Activated naive CD4-positive, alpha-beta T cell treated with anti-CD3 and anti-CD28 coated beads, Interleukin-2, amount 50 U/mL, for 72 hours (primary cell): ENCODE measurements around the gene HEXD. TPM values are rescaled to one million over a fixed set of nuclear protein-coding genes. Genes with fewer than 3 reads are reported as not detected.
"Not testable (repeated sequence)": the region's sequence is repeated elsewhere in the genome, so short reads cannot be mapped to it uniquely, and the experiment has no call there.

Source experiments
- ATAC-seq, 2 donors: fragments of 150-1000 bp; cut with Tn5 transposase; 2 replicates each; pipeline ENCODE4 v1.10.0; 2021; ENCODE audit warnings: mild to moderate bottlenecking in 2 of 2, moderate library complexity in 2 of 2
- DNase-seq, 2 donors: peaks; one replicate each; pipeline ENCODE4 v3.0.0; 2021 to 2022; ENCODE audit warnings: low spot score in 2 of 2
- H3K27ac Mint-ChIP-seq, 2 donors: one replicate each; pipeline ENCODE4 v1.8.0; 2022; ENCODE audit warnings: mild to moderate bottlenecking in 2 of 2, mixed read lengths in 2 of 2
- H3K36me3 Mint-ChIP-seq, 2 donors: one replicate each; pipeline ENCODE4 v1.8.0; 2022; ENCODE audit warnings: mixed read lengths in 2 of 2
- H3K9me3 Mint-ChIP-seq, 2 donors: one replicate each; pipeline ENCODE4 v1.8.0; 2022; ENCODE audit warnings: mixed read lengths in 2 of 2
- total RNA-seq, 2 donors: library from RNA; stranded (reverse); gene quantifications; one replicate each; pipeline ENCODE4 v1.2.3, GENCODE V29; 2022

HEXD gene
- total RNA-seq, 2 donors from 2014 or later = 16.2 to 33.6 TPM

DNA sequence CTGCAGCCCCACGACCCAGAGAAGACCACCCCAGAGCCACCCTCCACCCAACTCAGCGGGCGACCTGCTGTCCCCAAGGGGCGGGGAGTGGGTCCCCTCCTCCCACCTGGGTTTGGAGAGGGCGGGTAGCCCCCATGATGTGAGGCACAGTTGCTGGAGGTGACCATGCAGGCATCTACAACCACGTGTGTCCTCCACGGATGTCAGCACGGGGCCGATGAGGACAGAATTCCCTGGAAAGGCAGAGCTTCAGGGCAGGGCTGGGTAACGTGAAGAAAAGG is 39.5 kb upstream of the HEXD start:
- ATAC-seq (no peak), DNase-seq (no peak)
- no peaks in the 10 kb centered on the region for H3K36me3 Mint-ChIP-seq
- no peaks in the 10 kb centered on the region for H3K9me3 Mint-ChIP-seq
- H3K27ac Mint-ChIP-seq = no peak overlapping the region

DNA sequence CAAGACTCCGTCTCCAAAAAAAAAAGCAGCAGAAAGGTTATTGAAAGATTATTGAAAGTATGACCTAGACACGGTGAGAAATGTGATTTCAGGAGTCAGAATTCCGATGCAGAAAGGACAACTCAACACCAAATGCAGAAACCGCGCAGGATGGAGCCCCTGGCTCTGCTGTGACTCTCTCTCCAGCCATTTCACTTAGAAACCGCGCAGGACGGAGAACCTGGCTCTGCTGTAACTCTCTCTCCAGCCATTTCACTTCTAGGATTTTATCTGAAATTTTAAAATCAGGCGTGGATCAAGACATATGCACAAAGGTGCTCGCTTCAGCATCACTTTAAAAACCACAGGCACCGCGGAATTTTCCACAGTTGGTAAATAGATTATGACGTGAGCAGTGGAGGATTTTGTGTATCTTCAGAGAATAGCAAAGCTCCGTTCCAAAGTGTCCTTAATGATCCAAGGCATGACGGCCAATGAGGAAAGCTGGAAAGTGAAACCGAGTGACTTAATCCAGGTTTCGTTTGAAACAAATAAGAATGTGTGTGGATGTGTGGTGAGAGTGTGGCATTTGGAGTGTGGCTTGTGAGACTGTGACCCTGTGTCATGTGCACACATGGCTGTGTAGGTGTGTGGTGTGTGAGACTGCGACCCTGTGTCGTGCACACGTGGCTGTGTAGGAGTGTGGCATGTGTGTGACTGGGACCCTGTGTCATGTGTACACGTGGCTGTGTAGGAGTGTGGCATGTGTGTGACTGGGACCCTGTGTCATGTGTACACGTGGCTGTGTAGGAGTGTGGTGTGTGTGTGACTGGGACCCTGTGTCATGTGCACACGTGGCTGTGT is 37.1 kb upstream of the HEXD start:
- no peaks in the 10 kb centered on the region for H3K9me3 Mint-ChIP-seq
- no peak overlapping the region for H3K27ac Mint-ChIP-seq
- DNase-seq = no peak
- H3K36me3 Mint-ChIP-seq = no peaks in the 10 kb centered on the region
- ATAC-seq = peak in 1 of 2 donors; percentile 27

DNA sequence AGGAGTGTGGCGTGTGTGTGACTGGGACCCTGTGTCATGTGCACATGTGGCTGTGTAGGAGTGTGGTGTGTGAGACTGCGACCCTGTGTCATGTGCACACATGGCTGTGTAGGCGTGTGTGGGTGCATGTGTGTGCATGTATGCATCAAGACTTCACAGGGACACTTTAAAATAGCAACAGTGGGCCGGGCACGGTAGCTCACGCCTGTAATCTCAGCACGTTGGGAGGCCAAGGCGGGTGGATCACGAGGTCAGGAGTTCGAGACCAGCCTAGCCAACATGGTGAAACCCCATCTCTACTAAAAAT is 36.5 kb upstream of the HEXD start:
- not testable (repeated sequence) for ATAC-seq, H3K36me3 Mint-ChIP-seq, DNase-seq, H3K9me3 Mint-ChIP-seq, H3K27ac Mint-ChIP-seq

DNA sequence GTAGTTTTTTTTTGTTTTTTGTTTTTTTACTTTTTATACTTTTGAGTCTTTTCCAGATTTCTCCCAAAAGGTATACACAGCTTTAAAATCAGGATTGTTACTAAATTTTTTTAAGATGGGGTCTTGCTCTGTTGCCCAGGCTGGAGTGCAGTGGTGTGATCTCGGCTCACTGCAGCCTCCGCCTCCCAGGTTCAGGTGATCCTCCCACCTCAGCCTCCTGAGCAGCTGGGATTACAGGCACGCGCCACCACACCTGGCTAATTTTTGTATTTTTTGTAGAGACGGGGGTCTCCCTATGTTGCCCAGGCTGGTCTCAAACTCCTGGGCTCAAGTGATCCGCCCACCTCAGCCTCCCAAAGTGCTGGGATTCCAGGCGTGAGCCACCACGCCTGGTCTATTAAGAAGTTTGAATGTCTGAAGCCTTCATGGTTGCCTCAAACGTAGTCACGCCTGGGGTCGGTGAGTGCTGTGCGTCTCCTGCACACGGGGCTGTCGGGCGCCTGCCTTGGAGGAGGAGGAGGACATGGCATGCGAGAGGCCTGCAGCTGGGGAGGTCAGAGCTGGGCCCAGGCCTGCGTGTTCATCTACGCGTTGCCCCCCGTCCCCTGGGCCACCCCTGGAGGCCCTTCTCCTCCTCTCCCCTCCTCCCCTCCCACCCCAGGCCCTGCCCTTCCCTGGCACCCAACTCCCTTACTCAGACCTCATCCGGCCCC is 35.8 kb upstream of the HEXD start:
- not testable (repeated sequence) for H3K9me3 Mint-ChIP-seq, DNase-seq, ATAC-seq, H3K36me3 Mint-ChIP-seq, H3K27ac Mint-ChIP-seq

DNA sequence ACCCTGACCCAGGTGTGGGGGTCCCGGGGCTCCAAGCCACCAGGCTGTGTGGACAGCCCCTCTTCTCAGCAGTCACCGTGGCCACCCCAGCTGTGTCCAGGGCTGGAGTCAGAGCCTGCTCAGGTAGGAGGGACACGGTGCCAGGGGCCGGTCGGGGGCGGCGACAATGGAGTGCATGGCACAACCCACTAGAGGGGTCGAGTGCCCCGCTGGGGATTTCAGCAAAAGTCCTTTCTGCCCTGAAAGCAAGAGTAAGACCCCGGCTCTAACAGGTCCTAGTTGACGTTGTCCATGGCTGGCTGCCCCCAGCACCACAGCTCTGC is 35.3 kb upstream of the HEXD start:
- DNase-seq (no peak), ATAC-seq (no peak)
- no peak overlapping the region for H3K27ac Mint-ChIP-seq
- H3K36me3 Mint-ChIP-seq = no peaks in the 10 kb centered on the region
- no peaks in the 10 kb centered on the region for H3K9me3 Mint-ChIP-seq

DNA sequence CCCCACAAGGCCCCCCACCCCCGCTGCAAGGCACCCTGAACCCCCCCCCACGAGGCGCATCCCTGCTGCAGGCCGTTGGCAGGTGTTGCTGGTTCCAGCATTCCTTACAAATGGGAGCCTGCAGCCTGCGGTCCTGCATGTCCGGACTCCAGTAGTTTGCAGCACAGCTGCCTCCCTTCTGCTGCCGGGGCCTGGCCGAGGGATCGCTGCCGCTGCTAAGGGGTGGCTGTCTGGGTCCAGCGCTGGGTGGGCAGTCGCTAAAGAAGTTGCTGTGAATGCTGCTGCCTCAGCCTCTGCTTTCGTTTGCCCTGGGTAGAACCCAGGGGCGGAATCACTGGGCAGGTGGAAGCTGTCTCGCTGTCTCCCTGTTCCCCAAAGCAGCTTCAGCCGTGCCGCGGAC is 34.7 kb upstream of the HEXD start:
- H3K9me3 Mint-ChIP-seq = no peaks in the 10 kb centered on the region
- H3K27ac Mint-ChIP-seq = no peak overlapping the region
- no peak for ATAC-seq
- no peaks in the 10 kb centered on the region for H3K36me3 Mint-ChIP-seq
- no peak for DNase-seq

DNA sequence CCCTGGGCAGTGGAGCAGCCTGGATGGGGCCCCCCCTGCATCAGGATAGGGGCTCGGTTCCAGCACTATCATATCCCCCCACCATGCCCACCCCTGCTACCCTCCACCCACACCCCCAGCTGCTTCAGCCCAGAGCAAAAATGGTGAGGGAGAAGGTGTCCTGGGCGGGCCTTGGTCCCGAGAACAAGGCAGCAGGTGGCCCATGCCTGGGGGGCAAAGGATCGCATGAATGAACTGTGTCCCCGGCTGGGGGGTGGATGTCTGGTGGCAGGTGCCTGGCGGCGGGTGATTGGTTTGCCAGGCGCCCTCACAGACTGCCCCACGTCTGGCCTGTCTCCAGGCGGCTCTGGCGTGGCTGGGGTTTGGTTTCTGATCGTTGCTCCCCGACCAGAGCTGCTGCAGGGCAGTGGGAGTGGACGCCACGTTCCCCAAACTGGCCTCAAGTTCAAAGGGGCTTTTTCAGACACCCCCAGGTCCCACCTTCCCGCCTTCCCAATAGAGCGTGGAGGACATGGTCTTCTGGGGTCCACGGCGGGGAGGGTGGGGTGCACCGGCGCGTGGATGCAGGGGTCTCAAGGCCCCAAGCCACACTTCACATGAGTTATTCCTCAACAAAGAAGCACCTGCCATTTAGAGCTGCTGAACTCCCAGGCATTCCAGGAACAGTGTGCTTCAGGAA is 34.0 kb upstream of the HEXD start:
- H3K9me3 Mint-ChIP-seq = no peaks in the 10 kb centered on the region
- DNase-seq (no peak), ATAC-seq (no peak)
- no peak overlapping the region for H3K27ac Mint-ChIP-seq
- no peaks in the 10 kb centered on the region for H3K36me3 Mint-ChIP-seq

DNA sequence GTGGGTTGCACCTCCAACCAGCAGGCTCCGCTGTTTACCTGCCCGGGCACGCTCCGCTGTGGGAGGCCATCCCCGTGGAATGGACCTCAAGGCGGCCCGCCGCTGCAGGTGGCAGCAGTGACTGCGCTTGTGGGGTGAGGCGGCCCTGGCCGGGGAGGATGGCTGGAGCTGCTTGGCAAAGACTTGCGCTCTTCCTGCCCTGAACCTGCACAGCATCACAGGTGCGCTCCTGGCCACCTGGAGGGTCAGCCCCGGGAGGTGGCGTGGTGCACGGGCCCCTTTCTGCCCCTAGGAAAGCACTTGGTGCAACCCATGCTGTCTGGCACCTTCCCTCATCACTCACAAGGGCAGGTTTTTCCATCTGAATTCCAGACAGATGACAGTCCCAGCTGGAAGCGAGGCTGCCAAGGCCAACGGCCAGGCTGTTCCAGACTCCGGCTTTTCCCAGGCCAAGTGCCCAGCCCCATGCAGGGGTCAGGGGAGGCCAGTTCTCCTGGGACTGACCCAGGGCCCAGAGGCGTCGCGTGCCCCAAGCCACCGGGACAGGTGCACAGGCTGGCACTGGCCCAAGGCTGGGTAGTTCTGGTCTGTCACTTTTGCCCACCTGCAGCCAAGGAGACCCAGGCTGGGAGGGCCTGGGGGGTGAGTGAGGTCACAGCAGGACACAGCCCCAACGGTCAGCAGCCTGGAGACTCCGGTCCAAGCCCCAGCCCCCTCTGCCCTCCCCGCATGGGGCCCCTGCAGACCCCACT is 33.2 kb upstream of the HEXD start:
- H3K36me3 Mint-ChIP-seq = no peaks in the 10 kb centered on the region
- DNase-seq = no peak
- ATAC-seq = no peak
- no peaks in the 10 kb centered on the region for H3K9me3 Mint-ChIP-seq
- H3K27ac Mint-ChIP-seq = no peak overlapping the region

DNA sequence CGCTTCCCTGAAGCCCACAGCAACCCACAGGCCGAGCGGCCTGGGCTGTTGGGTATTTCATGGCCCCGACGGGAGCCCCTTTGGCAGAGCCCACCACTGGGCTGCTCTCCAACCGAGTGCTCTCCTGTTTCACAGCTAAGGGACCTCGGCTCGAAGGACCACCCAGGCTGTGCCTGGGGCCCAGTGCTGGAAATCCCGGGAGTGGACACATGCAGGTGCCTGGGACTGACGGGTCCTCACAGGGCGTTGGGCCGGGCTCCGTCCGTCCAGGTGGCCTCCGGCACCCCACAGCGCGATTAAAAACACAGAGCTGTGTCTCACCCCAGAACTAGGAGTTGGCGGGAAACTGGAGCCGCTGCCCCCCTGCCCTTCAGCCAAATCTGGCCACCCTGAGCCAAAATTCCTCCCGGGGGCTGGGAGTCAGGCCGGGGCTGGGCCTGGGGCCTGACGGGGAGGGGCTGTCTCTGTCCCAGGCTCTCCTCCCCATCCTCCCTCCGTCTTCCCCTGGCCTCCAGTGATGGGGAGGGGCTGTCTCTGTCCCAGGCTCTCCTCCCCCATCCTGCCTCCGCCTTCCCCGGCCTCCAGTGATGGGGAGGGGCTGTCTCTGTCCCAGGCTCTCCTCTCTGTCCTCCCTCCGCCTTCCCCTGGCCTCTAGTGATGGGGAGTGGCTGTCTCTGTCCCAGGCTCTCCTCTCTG is 32.4 kb upstream of the HEXD start:
- no peak for DNase-seq
- no peaks in the 10 kb centered on the region for H3K9me3 Mint-ChIP-seq
- no peak overlapping the region for H3K27ac Mint-ChIP-seq
- ATAC-seq = no peak
- H3K36me3 Mint-ChIP-seq = no peaks in the 10 kb centered on the region

DNA sequence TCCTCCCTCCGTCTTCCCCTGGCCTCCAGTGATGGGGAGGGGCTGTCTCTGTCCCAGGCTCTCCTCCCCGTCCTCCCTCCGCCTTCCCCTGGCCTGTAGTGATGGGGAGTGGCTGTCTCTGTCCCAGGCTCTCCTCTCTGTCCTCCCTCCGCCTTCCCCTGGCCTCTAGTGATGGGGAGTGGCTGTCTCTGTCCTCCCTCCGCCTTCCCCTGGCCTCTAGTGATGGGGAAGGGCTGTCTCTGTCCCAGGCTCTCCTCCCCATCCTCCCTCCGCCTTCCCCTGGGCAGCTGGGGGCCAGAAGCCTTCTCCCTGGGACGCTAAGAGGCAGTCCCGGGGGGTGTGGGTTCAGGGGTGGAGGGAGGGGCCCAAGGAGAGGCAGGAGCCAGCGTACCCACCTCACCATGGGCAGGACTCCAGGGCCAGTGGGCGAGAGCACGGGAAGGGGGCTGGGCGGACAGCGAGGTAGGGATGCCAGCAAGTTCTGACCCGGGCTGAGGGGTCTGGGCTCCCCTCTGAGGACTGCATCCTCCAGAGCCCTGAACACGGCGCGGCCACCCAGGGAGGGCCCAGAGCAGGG is 31.8 kb upstream of the HEXD start:
- ATAC-seq (no peak), DNase-seq (no peak)
- H3K36me3 Mint-ChIP-seq = no peaks in the 10 kb centered on the region
- no peak overlapping the region for H3K27ac Mint-ChIP-seq
- H3K9me3 Mint-ChIP-seq = no peaks in the 10 kb centered on the region

DNA sequence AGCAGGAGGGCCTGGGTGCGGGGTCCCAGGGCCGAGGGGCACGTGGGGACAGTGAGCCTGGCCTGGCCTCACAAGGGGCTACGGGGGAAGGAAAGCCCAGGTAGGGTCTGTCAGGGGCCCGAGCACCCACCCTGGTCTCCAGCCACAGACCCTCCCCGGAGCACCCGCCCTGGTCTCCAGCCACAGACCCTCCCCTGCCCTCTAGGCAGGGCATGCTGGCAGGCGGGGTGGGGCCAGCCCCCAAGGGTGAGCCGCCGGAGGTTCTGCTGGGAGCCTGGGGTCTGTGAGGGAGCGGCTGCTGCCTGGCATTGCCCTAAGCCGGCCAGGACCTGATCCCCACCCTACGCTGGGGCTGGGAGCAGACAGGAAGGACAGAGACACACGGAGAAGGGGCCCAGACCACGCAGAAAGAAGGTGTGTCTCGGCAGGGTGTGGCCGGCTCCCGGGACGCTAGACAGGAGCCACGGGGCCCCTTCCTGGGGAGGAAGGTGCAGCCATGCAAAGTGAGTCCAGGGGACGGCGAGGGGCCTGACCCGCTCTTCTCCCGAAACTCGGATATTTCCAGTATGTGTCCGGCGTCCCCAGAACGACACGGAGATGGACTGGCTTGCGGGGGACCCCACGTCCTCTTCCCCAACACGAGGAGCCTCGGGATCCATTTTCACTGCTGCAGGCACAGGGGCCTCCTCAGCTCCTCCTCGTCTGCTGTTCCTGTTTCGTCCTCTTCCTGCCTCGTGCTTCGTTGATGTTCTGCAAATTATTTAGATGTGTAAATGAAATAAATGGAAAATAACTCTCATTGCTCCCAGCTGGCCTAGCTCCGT is 31.1 kb upstream of the HEXD start:
- ATAC-seq (no peak), DNase-seq (no peak)
- H3K9me3 Mint-ChIP-seq = no peaks in the 10 kb centered on the region
- H3K27ac Mint-ChIP-seq = no peak overlapping the region
- no peaks in the 10 kb centered on the region for H3K36me3 Mint-ChIP-seq

DNA sequence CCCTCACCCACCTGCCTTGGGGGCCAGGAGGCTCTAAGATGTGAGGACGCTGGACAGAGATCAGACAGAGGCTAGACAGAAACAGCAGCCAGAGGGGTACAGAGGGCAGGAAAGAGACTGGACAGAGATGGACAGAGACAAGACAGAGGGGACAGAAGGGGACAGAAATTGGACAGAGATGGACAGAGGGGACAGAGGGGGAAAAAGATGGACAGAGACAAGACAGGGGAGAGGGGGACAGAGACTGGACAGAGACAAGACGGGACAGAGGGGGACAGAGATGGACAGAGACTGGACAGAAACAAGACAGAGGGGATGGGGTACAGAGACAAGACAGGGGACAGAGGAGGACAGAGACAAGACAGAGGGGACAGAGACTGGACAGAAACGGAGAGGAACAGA is 30.4 kb upstream of the HEXD start:
- H3K9me3 Mint-ChIP-seq = no peaks in the 10 kb centered on the region
- no peak for DNase-seq
- no peaks in the 10 kb centered on the region for H3K36me3 Mint-ChIP-seq
- no peak for ATAC-seq
- H3K27ac Mint-ChIP-seq = no peak overlapping the region

DNA sequence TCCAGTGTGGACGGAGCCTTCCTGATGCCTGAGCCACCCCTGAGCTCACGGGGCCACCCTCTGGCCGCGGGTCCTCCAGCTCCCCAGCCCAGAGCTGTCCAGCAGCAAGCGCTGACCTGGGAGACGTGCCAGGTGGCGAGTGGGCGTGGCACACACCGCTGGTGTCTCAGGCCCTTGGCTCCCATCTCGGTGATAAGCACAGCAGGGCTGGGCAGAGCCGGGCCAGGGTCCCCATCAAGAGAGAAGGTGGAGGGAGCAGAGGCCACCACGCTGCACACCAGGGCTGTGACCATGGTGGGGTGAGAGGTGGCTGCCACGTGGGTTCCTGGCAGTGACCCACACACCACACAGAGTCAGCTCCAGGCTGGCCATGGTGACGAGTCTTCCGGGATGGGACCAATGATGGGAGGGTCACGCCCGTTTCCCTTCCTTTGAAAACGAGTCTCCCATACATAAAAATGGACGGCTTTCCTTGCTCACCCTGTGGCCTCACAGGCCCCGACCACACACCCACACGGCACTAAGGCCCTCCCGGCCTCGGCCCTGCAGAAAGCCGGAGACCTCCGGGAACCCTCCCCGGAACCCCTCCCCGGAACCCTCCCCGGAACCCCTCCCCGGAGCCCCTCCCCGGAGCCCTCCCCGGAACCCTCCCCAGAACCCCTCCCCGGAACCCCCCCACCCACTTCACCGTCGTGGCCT is 29.8 kb upstream of the HEXD start:
- H3K36me3 Mint-ChIP-seq = no peaks in the 10 kb centered on the region
- H3K9me3 Mint-ChIP-seq = no peaks in the 10 kb centered on the region
- H3K27ac Mint-ChIP-seq = no peak overlapping the region
- ATAC-seq = no peak
- no peak for DNase-seq

DNA sequence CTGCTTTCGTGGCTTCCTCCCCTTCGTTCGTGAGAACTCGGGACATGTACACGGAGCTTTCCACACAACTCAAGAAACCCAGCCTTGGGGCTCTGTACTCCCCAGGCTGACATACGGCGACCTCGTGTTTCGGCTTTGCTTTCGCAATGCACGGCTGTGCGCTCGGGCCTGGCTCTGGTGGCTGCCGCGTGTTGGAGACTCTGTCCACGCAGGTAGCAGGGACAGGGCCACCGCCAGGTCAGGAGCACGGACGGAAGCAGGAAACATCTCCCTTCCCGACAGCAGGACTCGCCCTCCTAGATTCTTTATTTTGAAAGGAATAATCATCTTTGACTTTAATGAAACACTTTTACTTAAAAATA is 29.2 kb upstream of the HEXD start:
- Mint-ChIP-seq H3K9me3 (no peaks in the 10 kb centered on the region), H3K36me3 (no peaks in the 10 kb centered on the region), H3K27ac (no peak overlapping the region)
- ATAC-seq (no peak), DNase-seq (no peak)

DNA sequence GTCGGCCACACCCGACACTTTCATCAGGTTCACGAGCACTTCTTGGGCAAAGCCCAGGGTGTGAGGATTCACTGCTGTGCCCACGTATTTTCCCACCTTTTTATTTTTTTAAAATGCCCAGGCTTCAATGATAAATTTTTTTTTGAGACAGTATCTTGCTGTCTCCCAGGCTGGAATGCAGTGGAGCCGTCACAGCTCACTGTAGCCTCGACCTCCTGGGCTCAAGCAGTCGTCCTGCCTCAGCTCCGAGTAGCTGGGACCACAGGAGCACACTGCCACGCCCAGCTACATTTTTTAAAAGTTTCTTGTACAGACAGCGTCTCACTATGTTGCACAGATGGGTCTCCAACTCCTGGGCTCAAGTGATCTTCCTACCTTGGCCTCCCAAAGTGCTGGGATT is 28.8 kb upstream of the HEXD start:
- no peak for DNase-seq
- Mint-ChIP-seq H3K27ac (no peak overlapping the region), H3K9me3 (no peaks in the 10 kb centered on the region), H3K36me3 (no peaks in the 10 kb centered on the region)
- no peak for ATAC-seq
